Activated effector memory CD4-positive, alpha-beta T cell treated with Interleukin-2 at 50 U/mL for 16 hours (primary cell): ENCODE results near the gene CSF1.
"Not testable (repeated sequence)": the region's sequence is repeated elsewhere in the genome, so short reads cannot be mapped to it uniquely, and the experiment has no call there.

Source experiments
- DNase-seq: peaks from one replicate; pipeline ENCODE4 v3.0.0-alpha.2; 2020

The CSF1 gene

DNA sequence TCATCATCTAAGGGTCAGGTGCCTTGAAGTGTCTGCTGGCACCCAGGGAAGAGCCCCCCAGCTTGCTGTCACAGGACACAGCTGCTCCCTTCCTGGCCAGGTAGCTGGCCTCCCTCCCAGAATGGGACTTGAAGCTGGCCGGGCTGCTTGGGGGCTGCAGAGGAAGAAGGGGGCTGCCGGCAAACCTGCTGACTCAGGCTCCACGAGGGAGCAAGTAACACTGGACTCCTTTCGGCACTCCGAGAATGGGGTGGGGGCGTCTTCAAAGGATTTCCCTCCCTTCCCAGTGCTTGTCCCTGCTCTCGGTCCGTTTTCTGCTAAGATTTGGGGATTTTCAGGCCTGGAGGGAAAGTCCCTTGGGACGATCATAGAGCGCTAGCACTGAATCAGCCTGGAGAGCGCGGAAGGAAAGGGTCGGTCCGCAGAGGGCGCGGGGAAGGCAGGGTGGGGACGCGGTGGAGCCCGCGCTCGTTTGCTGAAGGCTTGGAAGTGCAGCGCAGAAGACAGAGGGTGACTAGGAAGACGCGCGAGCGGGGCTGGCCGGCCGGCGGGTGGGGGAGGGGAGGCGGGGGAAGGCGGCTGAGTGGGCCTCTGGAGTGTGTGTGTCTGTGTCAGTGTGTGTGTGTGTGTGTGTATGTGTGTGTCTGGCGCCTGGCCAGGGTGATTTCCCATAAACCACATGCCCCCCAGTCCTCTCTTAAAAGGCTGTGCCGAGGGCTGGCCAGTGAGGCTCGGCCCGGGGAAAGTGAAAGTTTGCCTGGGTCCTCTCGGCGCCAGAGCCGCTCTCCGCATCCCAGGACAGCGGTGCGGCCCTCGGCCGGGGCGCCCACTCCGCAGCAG, at the start of gene CSF1:
Gene CSF1, plus strand, starts transcription at position 727 of the 840 bp plus-strand sequence. CDS start 175 bp downstream, outside the sequence.
- peak; percentile 36 for DNase-seq

DNA sequence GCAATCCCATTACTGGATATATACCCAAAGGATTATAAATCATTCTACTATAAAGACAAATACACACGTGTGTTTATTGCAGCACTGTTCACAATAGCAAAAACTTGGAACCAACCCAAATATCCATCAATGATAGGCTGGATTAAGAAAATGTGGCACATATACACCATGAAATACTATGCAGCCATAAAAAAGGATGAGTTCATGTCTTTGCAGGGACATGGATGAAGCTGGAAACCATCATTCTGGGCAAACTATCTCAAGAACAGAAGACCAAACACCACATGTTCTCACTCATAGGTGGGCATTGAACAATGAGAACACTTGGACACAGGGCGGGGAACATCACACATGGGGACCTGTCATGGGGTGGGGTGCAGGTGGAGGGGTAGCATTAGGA, 49.0 kb upstream of the CSF1 start:
- not testable (repeated sequence) for DNase-seq

DNA sequence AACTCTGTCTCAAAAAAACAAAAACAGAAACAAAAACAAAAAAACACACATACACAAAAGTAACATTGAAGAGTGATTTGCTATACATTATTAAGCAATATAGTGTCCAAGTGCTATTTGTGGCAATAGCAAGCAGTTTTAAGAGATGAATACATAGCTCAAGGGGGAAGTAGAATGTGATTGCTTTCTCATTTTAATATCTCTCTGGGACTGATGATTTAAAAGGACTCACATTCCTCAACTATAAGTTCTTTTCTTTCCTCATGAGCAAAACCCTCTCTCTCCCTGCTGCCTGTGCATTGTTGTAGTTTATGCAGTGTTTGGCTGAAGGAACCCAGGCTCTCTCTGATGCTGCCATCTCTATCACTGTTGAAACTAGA, 47.0 kb upstream of the CSF1 start:
- no peak for DNase-seq

- no peak for DNase-seq
These were observed 46.4 kb upstream of the CSF1 start for GRCh38 chr1:109864047-109864822.

- no peak for DNase-seq
These were observed 45.6 kb upstream of the CSF1 start for GRCh38 chr1:109864930-109865612.

GRCh38 chr1:109866071-109866470, 44.6 kb upstream of the CSF1 start:
- DNase-seq = no peak

DNA sequence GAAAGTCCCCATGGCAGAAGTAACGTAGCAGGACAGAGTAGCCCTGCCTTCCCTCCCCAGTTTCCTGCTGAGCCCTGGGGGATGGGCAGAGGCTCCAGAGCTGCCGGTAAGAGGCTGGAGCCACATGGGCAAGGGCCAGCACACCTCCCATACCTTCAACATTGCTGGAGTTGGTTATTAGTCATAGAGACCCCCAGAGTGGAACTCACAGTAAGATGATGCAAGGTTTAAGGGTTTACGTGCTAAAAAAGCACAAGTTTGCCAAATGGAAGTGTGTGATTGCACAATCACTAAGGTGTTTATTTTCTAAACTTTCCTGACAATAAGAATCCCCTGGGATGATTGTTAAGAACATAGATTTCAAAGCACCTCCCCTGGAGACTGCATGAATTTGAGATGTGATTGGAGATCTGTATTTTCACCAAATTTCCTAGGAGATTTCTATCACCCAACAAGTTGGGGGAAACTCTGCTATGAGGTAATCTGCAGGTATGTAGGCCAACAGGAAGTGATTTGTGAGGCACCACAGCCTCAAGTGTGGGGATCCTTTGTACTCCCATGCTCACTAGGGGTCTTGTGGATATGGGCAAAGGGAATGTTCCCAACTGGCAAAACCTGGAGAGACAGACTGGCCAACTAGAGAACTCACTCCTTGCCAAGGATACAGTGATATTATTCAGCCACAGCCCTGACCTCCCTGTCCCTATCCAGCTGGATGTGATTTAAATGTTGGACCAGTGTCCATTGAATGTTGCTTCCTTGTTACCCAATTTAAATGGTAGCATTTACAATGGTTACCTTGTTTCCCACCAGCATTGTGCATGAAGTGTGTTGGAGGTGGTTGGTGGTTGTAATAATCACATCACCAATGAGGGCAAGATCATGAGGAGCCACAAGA, 37.1 kb upstream of the CSF1 start:
- DNase-seq = no peak

GRCh38 chr1:109874445-109874844, 36.2 kb upstream of the CSF1 start:
- no peak for DNase-seq

- DNase-seq = no peak
These were observed 34.8 kb upstream of the CSF1 start for GRCh38 chr1:109875874-109876273.

- no peak for DNase-seq
These were observed 33.9 kb upstream of the CSF1 start for GRCh38 chr1:109876617-109877316.

GRCh38 chr1:109877317-109877771, 33.3 kb upstream of the CSF1 start:
- no peak for DNase-seq

- no peak for DNase-seq
These were observed 32.9 kb upstream of the CSF1 start for GRCh38 chr1:109877776-109878175.

- DNase-seq = no peak
These were observed 32.0 kb upstream of the CSF1 start for GRCh38 chr1:109878531-109879104.

- not testable (repeated sequence) for DNase-seq
These were observed 31.3 kb upstream of the CSF1 start for GRCh38 chr1:109879371-109879770.

DNA sequence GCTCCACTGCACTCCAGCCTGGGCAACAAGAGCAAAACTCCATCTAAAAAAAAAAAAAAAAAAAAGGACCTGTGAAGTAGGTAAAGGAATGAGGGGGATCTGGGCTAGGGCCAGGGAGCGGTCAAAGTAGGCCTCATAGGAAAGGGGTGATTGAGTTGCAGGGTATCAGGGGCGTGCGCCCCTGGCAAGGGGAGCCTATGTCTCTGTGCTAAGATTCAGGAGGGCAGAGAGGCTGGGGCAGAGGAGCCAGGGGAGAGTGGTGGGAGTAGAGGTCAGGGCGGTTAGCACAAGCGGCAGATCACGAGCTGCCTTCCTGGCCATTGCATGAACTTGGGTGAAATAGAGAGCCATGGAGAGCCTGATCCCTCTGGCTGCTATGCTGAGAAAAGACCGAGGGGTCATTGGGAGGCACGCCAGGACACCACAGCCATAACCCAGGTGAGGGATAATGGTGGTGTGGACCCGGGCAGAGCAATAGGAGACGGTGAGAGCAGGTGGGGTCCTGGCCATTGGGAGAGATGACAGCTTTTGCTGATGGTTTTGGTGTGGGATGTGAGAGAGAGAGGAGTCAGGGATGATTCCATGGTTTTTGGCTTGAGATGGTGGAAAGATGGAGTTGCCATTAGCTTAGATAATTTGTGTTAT, 30.6 kb upstream of the CSF1 start:
- DNase-seq = no peak

DNA sequence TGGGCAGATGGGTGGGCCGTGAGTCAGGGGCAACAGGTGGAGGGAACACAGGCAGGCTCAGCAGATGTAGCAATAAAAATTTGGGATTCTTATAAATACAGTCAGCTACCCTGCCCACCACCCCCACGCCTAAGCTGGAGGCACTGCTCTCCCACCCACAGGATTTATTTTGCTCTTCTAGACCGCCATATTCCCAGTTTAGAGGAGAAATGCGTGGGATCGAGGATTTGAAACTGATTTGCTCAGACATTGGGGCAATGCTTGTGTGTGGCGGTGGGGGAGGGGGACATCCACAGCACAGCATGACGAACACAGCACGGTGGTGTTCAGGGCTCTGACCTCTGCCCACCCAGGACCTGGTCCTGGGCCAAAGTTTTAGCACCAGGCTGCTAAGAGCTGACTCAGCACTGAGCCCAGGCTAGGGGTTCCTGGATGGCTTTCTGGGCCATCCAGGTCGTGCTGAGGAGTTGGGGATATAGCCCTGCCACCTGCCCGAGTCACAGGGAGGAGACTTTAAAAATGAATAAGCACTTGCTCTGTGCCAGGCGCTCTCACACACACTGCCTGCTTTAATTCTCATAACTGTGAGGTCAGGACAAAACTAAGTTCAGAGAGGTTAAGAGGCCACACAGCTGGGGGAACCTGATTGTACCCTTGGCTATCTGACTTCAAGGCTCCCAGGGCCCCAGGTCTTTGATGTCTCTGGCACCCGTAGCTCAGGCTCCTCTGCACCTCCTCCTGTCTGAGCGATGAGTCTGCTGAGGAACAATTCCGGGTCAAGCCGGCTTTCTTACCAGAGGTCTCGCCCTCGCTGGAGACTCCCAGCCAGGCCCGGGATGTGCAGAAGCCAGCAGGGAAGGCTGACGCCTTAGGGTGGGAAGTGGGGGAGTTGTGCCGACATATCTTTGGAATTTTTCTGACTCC, 29.4 kb upstream of the CSF1 start:
- DNase-seq = no peak

GRCh38 chr1:109881906-109882287, 28.8 kb upstream of the CSF1 start:
- DNase-seq = no peak

DNA sequence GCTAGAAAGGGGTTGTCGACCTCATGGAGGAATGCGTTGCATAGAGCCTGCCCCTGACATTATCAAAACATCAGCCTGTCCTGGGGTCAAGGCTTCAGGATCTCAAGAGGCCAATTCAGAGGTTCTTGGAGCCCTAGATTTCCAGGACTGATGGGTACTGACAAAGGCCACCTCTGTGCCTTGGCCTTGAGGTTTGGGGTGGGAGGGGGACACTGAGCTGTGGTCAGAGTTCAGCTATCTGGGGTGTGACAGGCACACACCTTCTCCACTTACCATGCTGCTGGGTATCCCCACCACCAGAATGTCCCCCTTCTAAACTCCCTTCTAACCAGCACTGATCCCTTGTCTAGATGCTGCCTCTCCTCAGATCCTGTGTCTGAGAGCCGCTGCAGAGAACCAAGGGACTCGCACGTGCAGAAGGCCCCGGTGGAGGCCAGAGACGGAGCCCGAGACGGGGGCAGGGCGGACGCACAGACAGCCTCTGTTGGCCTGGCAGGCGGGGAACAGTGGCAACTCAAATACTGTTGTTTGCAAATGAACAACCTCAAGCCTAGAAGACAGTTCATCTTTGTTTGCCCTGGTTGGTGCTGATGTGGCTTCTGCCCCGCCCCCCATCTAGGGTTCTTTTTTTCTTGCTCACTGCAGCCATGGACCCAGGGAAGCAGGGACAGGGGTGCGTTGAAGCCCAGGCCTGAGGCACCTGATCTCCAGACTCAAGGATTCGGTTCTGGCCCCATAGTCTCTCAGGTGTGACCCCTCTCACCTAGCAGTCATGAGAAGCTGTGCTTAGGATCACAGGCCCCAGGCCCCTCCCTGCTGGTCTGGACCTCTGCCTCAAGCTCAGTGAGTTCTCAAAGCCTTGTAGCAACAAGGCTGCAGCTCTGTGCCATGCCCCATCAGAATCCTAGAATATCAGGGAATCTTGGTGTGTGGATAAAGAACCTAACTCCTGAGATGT, 28.1 kb upstream of the CSF1 start:
- DNase-seq = no peak
